OCI-LY3 (cell line): ENCODE results near the gene LYSMD1.
"Not testable (repeated sequence)": the region's sequence is repeated elsewhere in the genome, so short reads cannot be mapped to it uniquely, and the experiment has no call there.

Experiments used
- H2AFZ ChIP-seq: fragments of 200-600, 300-600 bp; shearing (Covaris generic); 2 replicates; pipeline ENCODE4 v1.6.0; 2014; ENCODE audit warnings: antibody characterized with exemption, low read depth, low read length
- H3K27ac ChIP-seq: fragments of 200-600, 300-600 bp; sonication (generic); 2 replicates; pipeline ENCODE4 v1.5.1; 2014; ENCODE audit warnings: mild to moderate bottlenecking, low read length, moderate library complexity, mixed read lengths
- H3K27me3 ChIP-seq: fragments of 200-600, 300-600 bp; sonication (generic); 2 replicates; pipeline ENCODE4 v1.6.1; 2014; ENCODE audit warnings: low read depth, low read length, mixed read lengths
- H3K36me3 ChIP-seq: fragments of 200-600, 300-600 bp; sonication (generic); replicated peaks from 2 replicates; pipeline ENCODE3; 2014; ENCODE audit warnings: low read depth, low read length, mixed read lengths
- H3K4me1 ChIP-seq: fragments of 300-600, 200-600 bp; sonication (generic); 2 replicates; pipeline ENCODE4 v1.6.1; 2014; ENCODE audit warnings: low read length, mixed read lengths
- H3K4me2 ChIP-seq: fragments of 200-600, 300-600 bp; sonication (generic); 2 replicates; pipeline ENCODE4 v1.6.1; 2014; ENCODE audit warnings: low read length, mixed read lengths
- H3K4me3 ChIP-seq: fragments of 300-600, 200-600 bp; sonication (generic); 2 replicates; pipeline ENCODE4 v1.5.1; 2014; ENCODE audit warnings: antibody characterized with exemption, mild to moderate bottlenecking, low read length, moderate library complexity
- H3K79me2 ChIP-seq: fragments of 300-600, 200-600 bp; shearing (Covaris generic); 2 replicates; pipeline ENCODE4 v1.6.1; 2014; ENCODE audit warnings: mild to moderate bottlenecking, low read length, mixed read lengths
- H3K9ac ChIP-seq: fragments of 300-600, 200-600 bp; shearing (Covaris generic); 2 replicates; pipeline ENCODE4 v1.6.0; 2014; ENCODE audit warnings: mild to moderate bottlenecking, low read length, moderate library complexity
- H3K9me3 ChIP-seq: fragments of 200-600, 300-600 bp; shearing (Covaris generic); 2 replicates; pipeline ENCODE4 v1.6.1; 2014; ENCODE audit warnings: low read length, mixed read lengths; ENCODE audit not compliant: insufficient read depth
- H4K20me1 ChIP-seq: fragments of 200-600, 300-600 bp; sonication (generic); 2 replicates; pipeline ENCODE4 v1.6.1; 2016; ENCODE audit warnings: low read length, mixed read lengths; ENCODE audit not compliant: insufficient read depth
- CTCF ChIP-seq: fragments of 200-600, 300-600 bp; sonication (generic); IDR thresholded peaks from 2 replicates; pipeline ENCODE4 v1.5.1; 2014; ENCODE audit warnings: antibody characterized with exemption, low read length, low read depth
- EZH2phosphoT487 ChIP-seq: fragments of 200-600 bp; shearing (Covaris generic); IDR thresholded peaks from 2 replicates; pipeline ENCODE4 v1.6.1; 2018; ENCODE audit warnings: antibody characterized with exemption, mixed run types, low read depth

Gene LYSMD1

GRCh38 chr1:151197863-151198253 lies 32.2 kb upstream of the LYSMD1 start:
- peaks cover 9% of the 10 kb centered on the region for H3K27me3 ChIP-seq
- H3K27ac ChIP-seq = peak overlapping the region; percentile 86
- H3K4me2 ChIP-seq = peak overlapping the region; percentile 90
- H3K36me3 ChIP-seq = peaks cover 16% of the 10 kb centered on the region
- H3K79me2 ChIP-seq = peaks cover 46% of the 10 kb centered on the region
- peak overlapping the region; percentile 97 for H3K9ac ChIP-seq
- no peaks in the 10 kb centered on the region for H3K9me3 ChIP-seq
- peaks cover 33% of the 10 kb centered on the region for H3K4me1 ChIP-seq
- peak overlapping the region; percentile 97 for H3K4me3 ChIP-seq
- peak overlapping the region; percentile 65 for H2AFZ ChIP-seq
- no peak for TF ChIP-seq CTCF
- no peak for TF ChIP-seq EZH2phosphoT487
- H4K20me1 ChIP-seq = peaks cover 25% of the 10 kb centered on the region

GRCh38 chr1:151196292-151196800 lies 30.6 kb upstream of the LYSMD1 start:
- Histone ChIP-seq H3K9ac (peak overlapping the region; percentile 74), H3K27me3 (peaks cover 9% of the 10 kb centered on the region), H3K4me3 (peak overlapping the region; percentile 82), H2AFZ (peak overlapping the region; percentile 94), H3K4me1 (peaks cover 22% of the 10 kb centered on the region), H3K4me2 (peak overlapping the region; percentile 89), H3K79me2 (peaks cover 31% of the 10 kb centered on the region), H3K36me3 (peaks cover 7% of the 10 kb centered on the region), H3K9me3 (no peaks in the 10 kb centered on the region), H4K20me1 (peaks cover 13% of the 10 kb centered on the region), H3K27ac (peak overlapping the region; percentile 28)
- TF ChIP-seq CTCF (peak; percentile 77), EZH2phosphoT487 (no peak)

GRCh38 chr1:151194894-151195594 lies 29.3 kb upstream of the LYSMD1 start:
- H3K36me3 ChIP-seq, H3K9ac ChIP-seq, H4K20me1 ChIP-seq, H3K9me3 ChIP-seq, H3K27ac ChIP-seq, H3K27me3 ChIP-seq: not testable (repeated sequence)
- H3K4me1 ChIP-seq = peaks cover 20% of the 10 kb centered on the region
- H2AFZ ChIP-seq = 0 out of 2 replicates have a peak overlapping the region, but pooled peaks have one; percentile 12
- peaks cover 18% of the 10 kb centered on the region for H3K79me2 ChIP-seq
- H3K4me2 ChIP-seq = peak overlapping the region; percentile 89
- H3K4me3 ChIP-seq = peak overlapping the region; percentile 82; the same call in 1 of the 2 replicates

GRCh38 chr1:151193856-151194255 lies 28.2 kb upstream of the LYSMD1 start:
- Histone ChIP-seq H3K4me2 (no peak overlapping the region), H4K20me1 (no peaks in the 10 kb centered on the region), H3K27me3 (peaks cover 9% of the 10 kb centered on the region), H3K27ac (no peak overlapping the region), H3K36me3 (no peaks in the 10 kb centered on the region), H3K4me1 (peaks cover 17% of the 10 kb centered on the region), H3K9me3 (no peaks in the 10 kb centered on the region), H3K9ac (no peak overlapping the region), H2AFZ (no peak overlapping the region), H3K79me2 (peaks cover 16% of the 10 kb centered on the region), H3K4me3 (no peak overlapping the region)
- TF ChIP-seq EZH2phosphoT487 (no peak), CTCF (no peak)
